Trophoblast cell (in vitro differentiated cells and primary cell): ENCODE data around the gene MPHOSPH8.

Source experiments
- DNase-seq, 2 donors: peaks; one replicate each; pipeline ENCODE4 v3.0.0-alpha.2; 2016
- H2AFZ ChIP-seq: 2 replicates; pipeline ENCODE4 v1.6.1; 2013; ENCODE audit warnings: low read length, moderate library complexity, mild to moderate bottlenecking; ENCODE audit not compliant: insufficient read depth, poor library complexity
- H2AK5ac ChIP-seq: 2 replicates; pipeline ENCODE4 v1.6.1; 2013; ENCODE audit warnings: mild to moderate bottlenecking, low read length
- H2BK120ac ChIP-seq: 2 replicates; pipeline ENCODE4 v1.6.1; 2013; ENCODE audit warnings: low read length, mild to moderate bottlenecking, moderate library complexity; ENCODE audit not compliant: insufficient read depth, poor library complexity
- H2BK12ac ChIP-seq: 2 replicates; pipeline ENCODE4 v1.6.1; 2013; ENCODE audit warnings: mild to moderate bottlenecking, low read length, moderate library complexity
- H2BK5ac ChIP-seq: 2 replicates; pipeline ENCODE4 v1.6.1; 2013; ENCODE audit warnings: low read length, low read depth, moderate library complexity, mild to moderate bottlenecking; ENCODE audit not compliant: poor library complexity
- H3K14ac ChIP-seq: 2 replicates; pipeline ENCODE4 v1.6.1; 2013; ENCODE audit warnings: mild to moderate bottlenecking, low read length
- H3K18ac ChIP-seq: 2 replicates; pipeline ENCODE4 v1.6.1; 2013; ENCODE audit warnings: mild to moderate bottlenecking, low read length
- H3K23ac ChIP-seq: 2 replicates; pipeline ENCODE4 v1.6.1; 2013; ENCODE audit warnings: low read length
- H3K27ac ChIP-seq: 2 replicates; pipeline ENCODE4 v1.5.1; 2013; ENCODE audit warnings: low read depth, mild to moderate bottlenecking, inconsistent platforms, low read length, moderate library complexity
- H3K27me3 ChIP-seq: 2 replicates; pipeline ENCODE4 v1.6.1; 2013; ENCODE audit warnings: inconsistent platforms, mild to moderate bottlenecking, low read length, moderate library complexity; ENCODE audit not compliant: insufficient read depth
- H3K36me3 ChIP-seq, 2 experiments: 1 replicate in 1 of 2; 2 replicates in 1 of 2; pipeline ENCODE4 v1.6.1; 2013; ENCODE audit warnings: low read length in 2 of 2, mild to moderate bottlenecking in 2 of 2, moderate library complexity in 1 of 2; ENCODE audit not compliant: insufficient read depth in 2 of 2, control insufficient read depth in 1 of 2
- H3K4ac ChIP-seq: 2 replicates; pipeline ENCODE4 v1.6.1; 2013; ENCODE audit warnings: low read depth, mild to moderate bottlenecking, low read length, moderate library complexity
- H3K4me1 ChIP-seq, 2 experiments: 1 replicate in 1 of 2; 2 replicates in 1 of 2; pipeline ENCODE4 v1.6.1; 2013; ENCODE audit warnings: low read length in 2 of 2, mild to moderate bottlenecking in 2 of 2, moderate library complexity in 1 of 2; ENCODE audit not compliant: insufficient read depth in 2 of 2, control insufficient read depth in 1 of 2
- H3K4me2 ChIP-seq: 2 replicates; pipeline ENCODE4 v1.6.1; 2013; ENCODE audit warnings: inconsistent platforms, mild to moderate bottlenecking, low read length, moderate library complexity
- H3K4me3 ChIP-seq: 2 replicates; pipeline ENCODE4 v1.5.1; 2013; ENCODE audit warnings: mild to moderate bottlenecking, low read depth, low read length, inconsistent platforms
- H3K79me1 ChIP-seq: one replicate; pipeline ENCODE4 v1.6.1; 2013; ENCODE audit warnings: low read length
- H3K79me2 ChIP-seq: 2 replicates; pipeline ENCODE4 v1.6.1; 2013; ENCODE audit warnings: low read length, mild to moderate bottlenecking; ENCODE audit not compliant: control insufficient read depth, insufficient read depth, poor library complexity
- H3K9ac ChIP-seq: 2 replicates; pipeline ENCODE4 v1.6.1; 2013; ENCODE audit warnings: mild to moderate bottlenecking, low read length
- H3K9me3 ChIP-seq: 2 replicates; pipeline ENCODE4 v1.6.1; 2013; ENCODE audit warnings: low read depth, mild to moderate bottlenecking, control low read depth, inconsistent platforms, low read length; ENCODE audit not compliant: insufficient read depth
- H4K12ac ChIP-seq: 2 replicates; pipeline ENCODE4 v1.6.1; 2013; ENCODE audit warnings: low read depth, mild to moderate bottlenecking, low read length, moderate library complexity
- H4K8ac ChIP-seq: 2 replicates; pipeline ENCODE4 v1.6.1; 2013; ENCODE audit warnings: low read depth, mild to moderate bottlenecking, low read length, moderate library complexity
- H4K91ac ChIP-seq: one replicate; pipeline ENCODE4 v1.6.1; 2013; ENCODE audit warnings: low read depth, mild to moderate bottlenecking, low read length, moderate library complexity
- WGBS: extraction: QIAGEN DNeasy Blood & Tissue Kit; methylation state at CpG from one replicate; pipeline ENCODE4 v1.1.7; 2013; ENCODE audit warnings: missing lambda C conversion rate; ENCODE audit not compliant: insufficient read length, insufficient coverage; ENCODE audit errors: extremely low coverage; 5-methylcytosine and 5-hydroxymethylcytosine counted together

Gene MPHOSPH8

DNA sequence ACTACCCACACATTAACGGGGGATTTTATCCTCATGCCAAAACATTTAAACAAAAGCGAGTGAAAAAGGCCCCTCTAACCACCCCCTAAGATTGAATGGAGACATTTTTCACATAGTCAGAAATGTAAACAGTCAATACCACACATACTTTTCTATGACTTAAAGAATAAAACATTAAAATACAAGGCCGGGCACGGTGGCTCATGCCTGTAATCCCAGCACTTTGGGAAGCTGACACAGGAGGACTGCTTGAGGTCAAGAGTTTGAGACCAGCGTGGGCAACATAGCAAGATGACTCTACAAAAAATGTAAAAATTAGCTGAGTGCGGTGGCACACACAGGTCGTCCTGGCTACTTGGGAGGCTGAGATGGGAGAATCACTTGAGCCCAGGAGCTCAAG lies 47.3 kb downstream of the MPHOSPH8 start:
- Histone ChIP-seq H3K9me3 (no peaks in the 10 kb centered on the region), H4K91ac (no peak overlapping the region), H3K18ac (no peak overlapping the region), H3K4me3 (no peak overlapping the region), H3K79me1 (no peaks in the 10 kb centered on the region), H4K8ac (no peak overlapping the region), H3K14ac (no peak overlapping the region), H2BK120ac (no peak overlapping the region), H2AK5ac (no peak overlapping the region), H3K9ac (no peak overlapping the region), H3K4me1 (no peaks in the 10 kb centered on the region), H3K79me2 (no peaks in the 10 kb centered on the region), H3K4me2 (no peak overlapping the region), H4K12ac (no peak overlapping the region), H3K4ac (no peak overlapping the region), H3K27ac (no peak overlapping the region), H2BK5ac (no peak overlapping the region), H3K27me3 (no peaks in the 10 kb centered on the region), H2BK12ac (no peak overlapping the region), H2AFZ (no peak overlapping the region), H3K23ac (no peak overlapping the region), H3K36me3 (peaks cover 3 to 14% of the 10 kb centered on the region in 2 experiments)
- WGBS = no CpG with 5 or more reads among the region's 7 CpGs
- peak in 1 of 2 donors; percentile 24 for DNase-seq

DNA sequence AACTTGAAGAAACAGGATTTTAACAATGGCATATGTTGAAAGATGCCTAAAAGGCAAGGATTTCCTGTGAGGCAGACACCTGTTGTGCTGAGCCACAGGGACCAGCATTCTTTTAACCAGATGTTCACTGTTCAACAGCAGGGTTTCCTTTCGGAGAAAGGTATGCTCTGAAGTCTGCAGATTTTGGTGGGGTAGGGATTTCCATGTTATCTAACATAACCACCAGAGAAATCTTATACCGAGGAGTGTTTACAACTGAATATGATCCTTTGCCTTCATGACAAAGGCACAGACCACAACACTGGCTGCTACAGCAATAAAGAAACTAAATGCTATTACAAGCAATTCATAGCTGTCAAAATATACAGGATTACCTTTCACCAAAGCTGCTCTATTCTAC lies 48.1 kb downstream of the MPHOSPH8 start:
- no peak overlapping the region for H2AFZ ChIP-seq
- H3K4me2 ChIP-seq = no peak overlapping the region
- no peak overlapping the region for H3K4me3 ChIP-seq
- H2BK12ac ChIP-seq = no peak overlapping the region
- peak in 1 of 2 donors; percentile 29 for DNase-seq
- H4K12ac ChIP-seq = no peak overlapping the region
- no peak overlapping the region for H4K8ac ChIP-seq
- H2AK5ac ChIP-seq = no peak overlapping the region
- H3K9me3 ChIP-seq = no peaks in the 10 kb centered on the region
- H3K9ac ChIP-seq = no peak overlapping the region
- no peak overlapping the region for H4K91ac ChIP-seq
- H3K4ac ChIP-seq = no peak overlapping the region
- H3K14ac ChIP-seq = no peak overlapping the region
- no peak overlapping the region for H2BK120ac ChIP-seq
- peaks cover 3 to 9% of the 10 kb centered on the region in 2 experiments for H3K36me3 ChIP-seq
- no CpG with 5 or more reads among the region's 2 CpGs for WGBS
- H3K79me2 ChIP-seq = no peaks in the 10 kb centered on the region
- no peak overlapping the region for H2BK5ac ChIP-seq
- H3K27me3 ChIP-seq = no peaks in the 10 kb centered on the region
- no peaks in the 10 kb centered on the region for H3K4me1 ChIP-seq
- H3K79me1 ChIP-seq = no peaks in the 10 kb centered on the region
- H3K27ac ChIP-seq = no peak overlapping the region
- no peak overlapping the region for H3K23ac ChIP-seq
- H3K18ac ChIP-seq = no peak overlapping the region

DNA sequence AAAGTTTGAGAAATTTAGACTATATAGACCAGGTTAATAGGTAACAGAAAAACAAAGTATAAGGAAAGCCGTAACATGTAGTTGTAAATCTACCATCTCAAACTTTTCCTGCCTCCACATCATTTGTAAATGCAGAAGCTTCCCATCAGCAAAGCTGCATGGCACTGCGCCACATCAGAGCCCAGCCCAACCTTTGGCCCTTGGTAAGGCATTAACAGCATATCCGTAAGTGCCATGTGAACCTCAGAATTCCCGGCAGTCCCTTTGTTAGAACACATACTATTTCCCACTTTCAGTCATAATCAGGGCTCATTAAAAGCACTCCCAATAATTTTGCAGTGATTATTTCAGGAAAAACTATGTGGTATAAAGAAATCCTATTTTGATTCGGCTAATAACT lies 51.6 kb downstream of the MPHOSPH8 start:
- Histone ChIP-seq H2AFZ (no peak overlapping the region), H3K4me2 (no peak overlapping the region), H2AK5ac (no peak overlapping the region), H2BK12ac (no peak overlapping the region), H3K4me1 (no peaks in the 10 kb centered on the region), H3K79me2 (no peaks in the 10 kb centered on the region), H3K18ac (no peak overlapping the region), H4K91ac (no peak overlapping the region), H3K36me3 (peaks cover 1 to 4% of the 10 kb centered on the region in 2 experiments), H3K4me3 (no peak overlapping the region), H3K27me3 (no peaks in the 10 kb centered on the region), H4K8ac (no peak overlapping the region), H3K9me3 (no peaks in the 10 kb centered on the region), H3K9ac (no peak overlapping the region), H3K23ac (no peak overlapping the region), H2BK5ac (no peak overlapping the region), H2BK120ac (no peak overlapping the region), H3K4ac (no peak overlapping the region), H3K14ac (no peak overlapping the region), H3K27ac (no peak overlapping the region), H3K79me1 (no peaks in the 10 kb centered on the region), H4K12ac (no peak overlapping the region)
- DNase-seq = no peak
- whole genome bisulfite sequencing = no CpG with 5 or more reads among the region's 5 CpGs

DNA sequence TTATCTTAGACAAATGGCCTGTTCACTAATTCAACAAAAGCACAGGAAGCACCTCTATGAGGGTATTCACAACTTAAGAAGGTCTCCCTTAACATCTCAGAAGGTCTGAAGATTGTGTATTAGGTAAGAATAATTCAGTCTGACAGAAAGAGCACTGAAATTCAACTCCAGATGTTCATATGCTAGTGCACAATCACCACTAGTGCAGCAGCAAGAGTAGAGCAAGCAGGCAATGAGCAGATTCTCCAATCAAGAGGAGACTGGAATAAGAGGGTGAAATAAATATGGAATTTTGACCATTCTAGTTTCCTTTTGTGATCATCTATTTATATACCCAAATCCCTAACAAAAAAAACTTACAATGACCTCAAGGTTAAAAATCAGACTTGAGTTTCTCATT lies 52.0 kb downstream of the MPHOSPH8 start:
- no peak overlapping the region for H3K14ac ChIP-seq
- H3K9me3 ChIP-seq = no peaks in the 10 kb centered on the region
- no peak overlapping the region for H4K12ac ChIP-seq
- no peak overlapping the region for H3K23ac ChIP-seq
- H2BK120ac ChIP-seq = no peak overlapping the region
- peaks cover 1 to 4% of the 10 kb centered on the region in 2 experiments for H3K36me3 ChIP-seq
- no peak overlapping the region for H3K18ac ChIP-seq
- no peak for DNase-seq
- no peaks in the 10 kb centered on the region for H3K79me1 ChIP-seq
- H4K91ac ChIP-seq = no peak overlapping the region
- no peak overlapping the region for H3K4me3 ChIP-seq
- no peak overlapping the region for H3K9ac ChIP-seq
- H4K8ac ChIP-seq = no peak overlapping the region
- H3K79me2 ChIP-seq = no peaks in the 10 kb centered on the region
- no peak overlapping the region for H3K27ac ChIP-seq
- no peak overlapping the region for H2BK12ac ChIP-seq
- no peak overlapping the region for H3K4ac ChIP-seq
- H3K27me3 ChIP-seq = no peaks in the 10 kb centered on the region
- no peak overlapping the region for H3K4me2 ChIP-seq
- H2AFZ ChIP-seq = no peak overlapping the region
- H2BK5ac ChIP-seq = no peak overlapping the region
- H3K4me1 ChIP-seq = no peaks in the 10 kb centered on the region
- no peak overlapping the region for H2AK5ac ChIP-seq
